K562 (cell line): ENCODE measurements around the gene LRMDA. TPM values are rescaled to one million over a fixed set of nuclear protein-coding genes. Genes with fewer than 3 reads are reported as not detected.

Experiments
- ATAC-seq: fragments of 200-7000 bp; cut with Tn5 transposase; 3 replicates; pipeline ENCODE4 v1.9.1; 2020; ENCODE audit warnings: moderate library complexity
- BruUV-seq: library from RNA; stranded (reverse); fragments of 400-500 nt; replicated peaks from 2 replicates; lab custom pipeline; 2021; lab: Mats Ljungman, UMichigan
- CTCF ChIA-PET: fragments of 300-600 bp; formaldehyde crosslinking; extraction: SDS; loops from one replicate; lab custom pipeline; 2021; ENCODE audit warnings: low intra/inter-chr PET ratio; lab: Yijun Ruan, JAX
- POLR2A ChIA-PET: fragments of 300-600, 350-650 bp; sonication (Branson Sonifier 250); formaldehyde crosslinking; extraction: SDS; loops from one replicate; lab custom pipeline; 2021; ENCODE audit warnings: antibody characterized with exemption, inconsistent platforms; lab: Yijun Ruan, JAX
- DNase-seq, 4 experiments: peaks; one replicate each; pipeline versions ENCODE4 v3.0.0 to v3.0.0-alpha.2; 2011 to 2018; ENCODE audit warnings: low spot score in 3 of 4, mixed read lengths in 3 of 4; ENCODE audit errors: extremely low read depth in 1 of 4
- FAIRE-seq: peaks from 2 replicates; lab custom pipeline; 2011; peaks lifted over from hg19 to GRCh38; lab: Jason Lieb, UNC
- H2AFZ ChIP-seq: 2 replicates; pipeline ENCODE4 v1.6.0; 2011; ENCODE audit warnings: low read depth, low read length, control low read depth, inconsistent platforms
- H3K27ac ChIP-seq: fragments of 200-600 bp; 3 replicates; pipeline ENCODE4 v1.8.0; 2011; ENCODE audit warnings: low read depth, mild to moderate bottlenecking, control low read depth, inconsistent platforms, low read length, moderate library complexity, mixed read lengths; ENCODE audit errors: extremely low read depth
- H3K27me3 ChIP-seq, 2 experiments: fragments of 300-600 bp in 1 of 2; 2 replicates in 1 of 2; 3 replicates in 1 of 2; pipeline versions ENCODE4 v1.6.0 to v1.8.0; 2011; ENCODE audit warnings: inconsistent platforms in 2 of 2, low read length in 2 of 2, mild to moderate bottlenecking in 1 of 2, mixed read lengths in 1 of 2, moderate library complexity in 1 of 2; ENCODE audit not compliant: control insufficient read depth in 2 of 2, insufficient read depth in 2 of 2
- H3K36me3 ChIP-seq: fragments of 300-600 bp; 3 replicates; pipeline ENCODE4 v1.8.0; 2011; ENCODE audit warnings: mild to moderate bottlenecking, low read length, inconsistent platforms; ENCODE audit not compliant: control insufficient read depth, insufficient read depth
- H3K4me1 ChIP-seq, 2 experiments: fragments of 200-600 bp in 1 of 2; replicated peaks in 1 of 2; 2 replicates in 1 of 2; 3 replicates in 1 of 2; pipeline versions ENCODE4 v1.5.1 to v1.8.0; 2011; ENCODE audit warnings: inconsistent platforms in 2 of 2, low read length in 2 of 2, mild to moderate bottlenecking in 1 of 2, mixed read lengths in 1 of 2, moderate library complexity in 1 of 2; ENCODE audit not compliant: control insufficient read depth in 2 of 2, insufficient read depth in 2 of 2
- H3K4me2 ChIP-seq: 2 replicates; pipeline ENCODE4 v1.6.1; 2011; ENCODE audit warnings: low read length, control low read depth, inconsistent platforms, mixed read lengths; ENCODE audit not compliant: insufficient read depth
- H3K4me3 ChIP-seq: fragments of 200-600 bp; sonication (generic), shearing (Covaris generic); 2 replicates; pipeline ENCODE4 v1.5.1; 2016; ENCODE audit warnings: control low read depth, inconsistent platforms
- H3K79me2 ChIP-seq: fragments of 200-600 bp; 3 replicates; pipeline ENCODE4 v1.8.0; 2011; ENCODE audit warnings: low read length, inconsistent platforms; ENCODE audit not compliant: control insufficient read depth, insufficient read depth
- H3K9ac ChIP-seq, 2 experiments: 2 replicates each; pipeline versions ENCODE4 v1.6.0 to v1.6.1; 2011; ENCODE audit warnings: low read depth in 2 of 2, low read length in 2 of 2, control low read depth in 1 of 2, inconsistent platforms in 1 of 2, mild to moderate bottlenecking in 1 of 2, mixed read lengths in 1 of 2; ENCODE audit not compliant: insufficient read depth in 1 of 2
- H3K9me1 ChIP-seq: one replicate; pipeline ENCODE4 v1.6.0; 2011; ENCODE audit warnings: inconsistent platforms, mild to moderate bottlenecking, low read length, moderate library complexity; ENCODE audit not compliant: control insufficient read depth, insufficient read depth
- H3K9me3 ChIP-seq: replicated peaks from 2 replicates; pipeline ENCODE4 v1.5.1; 2011; ENCODE audit warnings: low read depth, low read length, inconsistent platforms; ENCODE audit not compliant: control insufficient read depth, insufficient read depth
- H4K20me1 ChIP-seq: replicated peaks from 2 replicates; pipeline ENCODE4 v1.6.1; 2011; ENCODE audit warnings: low read length, inconsistent platforms, mixed read lengths; ENCODE audit not compliant: control insufficient read depth, insufficient read depth
- BRCA1 ChIP-seq, 2 experiments: fragments of 450-650 bp in 1 of 2; sonication (generic) in 1 of 2; formaldehyde crosslinking in 1 of 2; IDR thresholded peaks; 2 replicates each; pipeline versions ENCODE4 v1.5.0 to v1.6.1; 2017 to 2020; ENCODE audit warnings: mild to moderate bottlenecking in 1 of 2, missing genetic modification reagents in 1 of 2
- CC2D1A ChIP-seq: fragments of 450-650 bp; IDR thresholded peaks from 2 replicates; pipeline ENCODE4 v1.6.1; 2017; ENCODE audit warnings: mild to moderate bottlenecking
- CREB1 ChIP-seq, 2 experiments: sonication (generic) in 1 of 2; formaldehyde crosslinking in 1 of 2; IDR thresholded peaks; 2 replicates each; pipeline versions ENCODE4 v1.6.1 to v1.8.0; 2012 to 2022; ENCODE audit warnings: inconsistent platforms in 1 of 2, mild to moderate bottlenecking in 1 of 2, missing genetic modification reagents in 1 of 2, moderate library complexity in 1 of 2
- FUS ChIP-seq: fragments of 200-400 bp; formaldehyde crosslinking; optimal IDR thresholded peaks from 2 replicates; pipeline ENCODE3; 2017; ENCODE audit warnings: low read depth, low read length
- KLF10 ChIP-seq: fragments of 250-450 bp; sonication (Bioruptor Pico); IDR thresholded peaks from 2 replicates; pipeline ENCODE4 v1.6.1; 2021; ENCODE audit warnings: matching md5 sums
- NCOA6 ChIP-seq: fragments of 450-650 bp; IDR thresholded peaks from 2 replicates; pipeline ENCODE4 v1.6.1; 2017; ENCODE audit warnings: mild to moderate bottlenecking
- NFXL1 ChIP-seq: fragments of 450-650 bp; formaldehyde crosslinking; IDR thresholded peaks from 2 replicates; pipeline ENCODE4 v1.4.0; 2021; ENCODE audit warnings: mild to moderate bottlenecking
- SMC3 ChIP-seq: conservative IDR thresholded peaks from 2 replicates; pipeline ENCODE4 v1.6.1; 2011; ENCODE audit warnings: low read depth, low read length, improper control_type of control experiment; ENCODE audit not compliant: insufficient read depth
- STAG1 ChIP-seq: sonication (generic); formaldehyde crosslinking; IDR thresholded peaks from 2 replicates; pipeline ENCODE4 v1.5.0; 2020; ENCODE audit warnings: missing genetic modification reagents, borderline replicate concordance
- ZNF263 ChIP-seq: sonication (generic); formaldehyde crosslinking; IDR thresholded peaks from 2 replicates; pipeline ENCODE4 v1.8.0; 2022; ENCODE audit warnings: mild to moderate bottlenecking, missing genetic modification reagents, borderline replicate concordance
- ZNF57 ChIP-seq: fragments of 450-650 bp; formaldehyde crosslinking; IDR thresholded peaks from 2 replicates; pipeline ENCODE4 v1.4.0; 2020; ENCODE audit warnings: mild to moderate bottlenecking, moderate library complexity
- ZNF79 ChIP-seq: fragments of 250-450 bp; sonication (Bioruptor Pico); IDR thresholded peaks from 2 replicates; pipeline ENCODE4 v1.4.0; 2020; ENCODE audit warnings: low read depth, mild to moderate bottlenecking, moderate library complexity
- WGBS: fragments of 100-300 bp; shearing (Covaris generic); methylation state at CpG from one replicate; pipeline ENCODE4 v1.1.6; 2016; ENCODE audit warnings: low coverage, mixed read lengths; ENCODE audit not compliant: insufficient coverage; ENCODE audit errors: missing lambda C conversion rate; 5-methylcytosine and 5-hydroxymethylcytosine counted together
- in situ Hi-C: fragments of 300-500 bp; cut with MboI; formaldehyde crosslinking; loops from 4 replicates; pipeline ENCODE4 v1.15.0; 2018; ENCODE audit warnings: inconsistent platforms, mixed read lengths
- intact Hi-C: fragments of 100-400 bp; cut with micrococcal nuclease; formaldehyde crosslinking; loops from 2 replicates; pipeline ENCODE4 v1.14.2; 2022
- polyA plus RNA-seq, 8 experiments: library from polyadenylated mRNA; depleted of rRNA in 4 of 8; stranded (reverse) in 5 of 8; unstranded in 3 of 8; fragments of >200 nt; fragmentation: Nextera tagmentation in 2 of 8; fragmentation: Illumina TruSeq in 1 of 8; extraction: Ambion mirVana in 2 of 8; extraction: Trizol in 1 of 8; gene quantifications; 2 replicates each; pipeline versions ENCODE4 v1.2.1 to v1.2.3, GENCODE V29; 2011 to 2014; ENCODE audit warnings: inconsistent platforms in 1 of 8, missing spikeins in 1 of 8
- total RNA-seq, 7 experiments: library from RNA; depleted of rRNA in 6 of 7; stranded (reverse); fragments of >200 nt in 6 of 7; fragmentation: Illumina TruSeq in 2 of 7; extraction: Trizol in 2 of 7; gene quantifications; 2 replicates each; pipeline versions ENCODE4 v1.2.1 to v1.2.3, GENCODE V29; 2011 to 2021; ENCODE audit warnings: low replicate concordance in 1 of 7
- TF ChIP-seq, protein P1 (sequence below): fragments of 250-450 bp; sonication (Bioruptor Pico); IDR thresholded peaks from 2 replicates; pipeline ENCODE4 v1.8.0; 2022; ENCODE audit warnings: inconsistent platforms
- TF ChIP-seq, protein P2 (sequence below): fragments of 450-650 bp; IDR thresholded peaks from 2 replicates; pipeline ENCODE4 v1.6.1; 2017; ENCODE audit warnings: antibody characterized with exemption
- TF ChIP-seq, protein P3 (sequence below): fragments of 250-450 bp; sonication (Bioruptor Pico); IDR thresholded peaks from 2 replicates; pipeline ENCODE4 v1.4.0; 2020; ENCODE audit warnings: mild to moderate bottlenecking, moderate library complexity

Gene LRMDA
- total and polyA plus RNA-seq, 9 of the 15 experiments (the other 6 are each of a cell fraction or from before 2014, with no cell fraction given), result 0.25 TPM; not detected in 8

- DNase-seq (no peak), ATAC-seq (no peak), FAIRE-seq (no peak)
- Histone ChIP-seq H3K27ac (no peak overlapping the region), H2AFZ (no peak overlapping the region), H3K4me1 (no peaks in the 10 kb centered on the region), H3K4me3 (no peak overlapping the region), H3K27me3 (no peaks in the 10 kb centered on the region), H4K20me1 (no peaks in the 10 kb centered on the region), H3K9me3 (no peaks in the 10 kb centered on the region), H3K9me1 (no peaks in the 10 kb centered on the region), H3K9ac (no peak overlapping the region), H3K36me3 (no peaks in the 10 kb centered on the region), H3K79me2 (no peaks in the 10 kb centered on the region), H3K4me2 (no peak overlapping the region)
- WGBS, result 11% methylated on average over 1 of the region's 1 CpG
- intact Hi-C loops (no loop called here), in situ Hi-C loops (no loop called here)
- ChIA-PET POLR2A (no interaction called here), CTCF (no interaction called here)
- no TSS peak for BruUV-seq
- TF ChIP-seq, protein P1, sequence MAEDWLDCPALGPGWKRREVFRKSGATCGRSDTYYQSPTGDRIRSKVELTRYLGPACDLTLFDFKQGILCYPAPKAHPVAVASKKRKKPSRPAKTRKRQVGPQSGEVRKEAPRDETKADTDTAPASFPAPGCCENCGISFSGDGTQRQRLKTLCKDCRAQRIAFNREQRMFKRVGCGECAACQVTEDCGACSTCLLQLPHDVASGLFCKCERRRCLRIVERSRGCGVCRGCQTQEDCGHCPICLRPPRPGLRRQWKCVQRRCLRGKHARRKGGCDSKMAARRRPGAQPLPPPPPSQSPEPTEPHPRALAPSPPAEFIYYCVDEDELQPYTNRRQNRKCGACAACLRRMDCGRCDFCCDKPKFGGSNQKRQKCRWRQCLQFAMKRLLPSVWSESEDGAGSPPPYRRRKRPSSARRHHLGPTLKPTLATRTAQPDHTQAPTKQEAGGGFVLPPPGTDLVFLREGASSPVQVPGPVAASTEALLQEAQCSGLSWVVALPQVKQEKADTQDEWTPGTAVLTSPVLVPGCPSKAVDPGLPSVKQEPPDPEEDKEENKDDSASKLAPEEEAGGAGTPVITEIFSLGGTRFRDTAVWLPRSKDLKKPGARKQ (CRISPR knock-in tag), result no peak
- TF ChIP-seq ZNF79 (CRISPR knock-in tag), result no peak
- TF ChIP-seq SMC3, result no peak
- TF ChIP-seq ZNF263 (CRISPR knock-in tag), result no peak
- TF ChIP-seq BRCA1 (IDR thresholded peaks at IDR 0.05), result no peak
- no peak for TF ChIP-seq BRCA1 (CRISPR knock-in tag; IDR thresholded peaks at IDR 0.05)
- no peak for TF ChIP-seq CREB1 (IDR thresholded peaks at IDR 0.05)
- no peak for TF ChIP-seq CREB1 (CRISPR knock-in tag; IDR thresholded peaks at IDR 0.05)
- TF ChIP-seq, protein P2, sequence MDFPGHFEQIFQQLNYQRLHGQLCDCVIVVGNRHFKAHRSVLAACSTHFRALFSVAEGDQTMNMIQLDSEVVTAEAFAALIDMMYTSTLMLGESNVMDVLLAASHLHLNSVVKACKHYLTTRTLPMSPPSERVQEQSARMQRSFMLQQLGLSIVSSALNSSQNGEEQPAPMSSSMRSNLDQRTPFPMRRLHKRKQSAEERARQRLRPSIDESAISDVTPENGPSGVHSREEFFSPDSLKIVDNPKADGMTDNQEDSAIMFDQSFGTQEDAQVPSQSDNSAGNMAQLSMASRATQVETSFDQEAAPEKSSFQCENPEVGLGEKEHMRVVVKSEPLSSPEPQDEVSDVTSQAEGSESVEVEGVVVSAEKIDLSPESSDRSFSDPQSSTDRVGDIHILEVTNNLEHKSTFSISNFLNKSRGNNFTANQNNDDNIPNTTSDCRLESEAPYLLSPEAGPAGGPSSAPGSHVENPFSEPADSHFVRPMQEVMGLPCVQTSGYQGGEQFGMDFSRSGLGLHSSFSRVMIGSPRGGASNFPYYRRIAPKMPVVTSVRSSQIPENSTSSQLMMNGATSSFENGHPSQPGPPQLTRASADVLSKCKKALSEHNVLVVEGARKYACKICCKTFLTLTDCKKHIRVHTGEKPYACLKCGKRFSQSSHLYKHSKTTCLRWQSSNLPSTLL, result no peak
- TF ChIP-seq NFXL1 (CRISPR knock-in tag), result no peak
- TF ChIP-seq CC2D1A, result no peak
- TF ChIP-seq STAG1 (CRISPR knock-in tag), result no peak
- TF ChIP-seq KLF10, result no peak
- no peak for TF ChIP-seq FUS
- TF ChIP-seq, protein P3, sequence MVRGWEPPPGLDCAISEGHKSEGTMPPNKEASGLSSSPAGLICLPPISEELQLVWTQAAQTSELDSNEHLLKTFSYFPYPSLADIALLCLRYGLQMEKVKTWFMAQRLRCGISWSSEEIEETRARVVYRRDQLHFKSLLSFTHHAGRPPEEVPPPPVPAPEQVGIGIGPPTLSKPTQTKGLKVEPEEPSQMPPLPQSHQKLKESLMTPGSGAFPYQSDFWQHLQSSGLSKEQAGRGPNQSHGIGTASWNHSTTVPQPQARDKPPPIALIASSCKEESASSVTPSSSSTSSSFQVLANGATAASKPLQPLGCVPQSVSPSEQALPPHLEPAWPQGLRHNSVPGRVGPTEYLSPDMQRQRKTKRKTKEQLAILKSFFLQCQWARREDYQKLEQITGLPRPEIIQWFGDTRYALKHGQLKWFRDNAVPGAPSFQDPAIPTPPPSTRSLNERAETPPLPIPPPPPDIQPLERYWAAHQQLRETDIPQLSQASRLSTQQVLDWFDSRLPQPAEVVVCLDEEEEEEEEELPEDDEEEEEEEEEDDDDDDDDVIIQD (CRISPR knock-in tag), result no peak
- no peak for TF ChIP-seq NCOA6
- TF ChIP-seq ZNF57, result no peak
These were observed 717.8 kb downstream of the LRMDA start for GRCh38 chr10:76149182-76149581.
